ENCODE data around the gene IDUA. TPM values are rescaled to one million over a fixed set of nuclear protein-coding genes. Genes with fewer than 3 reads are reported as not detected.
"Not testable (repeated sequence)": the region's sequence is repeated elsewhere in the genome, so short reads cannot be mapped to it uniquely, and the experiment has no call there.

IDUA gene
- polyA plus RNA-seq, 3 donors = 10.4 to 11.4 (median 10.6) TPM

DNA sequence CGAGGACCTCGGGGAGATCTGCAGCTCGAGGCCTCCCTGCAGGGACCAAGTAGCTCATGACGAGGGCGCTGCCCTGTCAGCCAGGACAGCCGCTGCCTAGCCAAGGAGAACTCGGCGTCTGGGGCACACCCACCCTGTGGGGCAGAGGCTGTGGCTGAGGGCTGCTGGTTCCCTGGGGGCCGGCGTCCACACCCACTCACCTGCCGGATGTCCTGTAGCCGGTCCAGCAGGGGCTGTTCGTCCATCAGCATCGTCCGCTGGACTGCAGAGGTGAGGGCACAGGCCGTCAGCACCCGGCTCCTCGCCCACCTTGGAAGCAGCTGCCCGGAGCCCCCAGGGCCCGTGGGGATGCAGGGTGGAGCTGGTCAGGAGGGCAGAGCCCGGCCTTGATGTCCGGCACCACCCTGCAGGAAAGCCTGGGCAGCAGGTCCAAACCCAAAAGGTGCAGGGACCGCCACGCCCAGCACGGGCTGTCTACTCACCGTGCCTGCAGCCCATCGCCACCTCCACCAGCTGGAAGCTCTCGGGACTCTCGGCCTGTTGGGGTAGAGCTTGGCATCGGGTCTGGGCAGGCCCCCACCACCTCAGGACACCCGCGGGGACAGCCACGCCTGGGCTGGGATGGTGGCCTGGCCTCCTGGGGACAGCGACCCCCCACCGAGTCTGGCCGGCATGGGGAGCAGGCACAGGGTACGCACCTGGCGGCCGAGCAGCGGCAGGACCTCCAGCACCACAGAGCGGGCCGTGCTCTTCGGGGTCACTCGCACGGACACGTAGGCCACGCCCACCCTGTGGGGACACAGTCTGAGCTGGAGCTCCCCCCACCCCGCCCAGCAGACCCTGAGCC, 20.4 kb upstream of the IDUA start:
- DNase-seq (ENCODE audit: low read depth in 3 of 3, low spot score in 2 of 3) = no peak

DNA sequence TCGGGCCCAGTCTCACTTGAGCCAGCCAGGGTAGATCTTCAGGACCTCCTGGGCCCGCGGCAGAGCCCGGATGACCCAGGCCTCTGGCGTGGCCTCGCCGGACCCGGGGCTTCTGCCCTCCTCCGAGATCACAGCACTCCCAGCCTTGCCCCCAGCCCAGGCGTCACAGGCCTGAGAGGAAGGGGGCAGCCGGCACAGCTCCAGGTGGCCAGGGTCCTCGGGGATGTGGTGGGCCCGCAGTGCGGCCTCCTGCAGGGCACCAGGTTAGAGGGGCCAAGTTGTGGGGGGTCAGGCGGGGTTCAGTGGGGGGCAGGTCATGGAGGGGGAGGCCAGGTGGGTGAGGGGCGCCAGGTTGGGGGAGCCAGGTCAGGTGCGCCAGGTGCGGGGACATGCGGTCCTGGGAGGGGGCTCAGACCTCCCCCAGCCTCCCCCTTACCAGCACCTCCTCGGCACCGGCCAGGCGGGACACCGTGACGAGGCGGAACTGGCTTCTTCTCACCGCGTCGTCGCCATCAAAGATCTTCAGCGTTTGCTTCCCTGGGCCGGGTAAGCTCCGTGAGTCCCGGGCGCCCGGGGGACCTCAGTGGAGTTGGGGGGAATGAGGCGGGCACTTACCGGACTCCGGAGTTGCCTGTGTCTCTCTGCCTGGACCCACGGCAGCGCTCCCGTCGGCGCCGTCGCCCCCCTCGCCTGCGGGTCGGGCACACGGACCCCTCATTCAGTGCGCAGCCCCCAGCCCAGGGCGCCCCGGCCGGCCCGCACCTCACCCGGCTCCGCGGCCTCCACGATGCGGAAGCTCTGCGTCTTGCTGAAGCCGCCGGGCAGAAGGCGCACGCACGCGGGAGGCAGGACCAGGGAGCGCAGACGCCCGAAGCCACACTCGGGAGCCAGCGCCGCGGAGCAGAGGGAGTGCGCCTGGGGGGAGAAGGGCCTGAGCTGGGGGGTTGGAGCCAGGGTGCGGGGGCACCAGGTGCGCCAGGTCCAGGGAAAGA, 19.4 kb upstream of the IDUA start:
- DNase-seq (ENCODE audit: low read depth in 3 of 3, low spot score in 2 of 3) = no peak

DNA sequence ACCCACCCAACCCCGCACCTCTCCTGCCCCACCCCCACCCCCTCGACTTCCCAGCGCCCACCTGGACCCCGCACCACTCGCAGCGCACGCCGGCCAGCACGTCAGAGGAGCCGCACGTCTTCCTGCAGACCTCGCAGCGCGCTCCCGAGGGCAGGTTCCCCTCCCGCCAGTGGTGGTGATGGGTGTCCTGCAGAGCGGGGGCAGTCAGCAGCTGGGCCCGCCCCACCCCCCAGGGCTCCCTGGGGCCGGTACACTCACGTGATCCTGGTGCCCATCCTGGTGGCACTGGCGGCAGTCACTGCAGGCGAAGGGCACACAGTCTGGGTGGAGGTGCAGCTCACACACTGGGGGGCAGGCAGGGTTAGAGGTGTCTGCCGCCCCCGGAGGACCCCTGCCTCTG, 18.6 kb upstream of the IDUA start:
- DNase-seq (ENCODE audit: low read depth in 3 of 3, low spot score in 2 of 3) = no peak

DNA sequence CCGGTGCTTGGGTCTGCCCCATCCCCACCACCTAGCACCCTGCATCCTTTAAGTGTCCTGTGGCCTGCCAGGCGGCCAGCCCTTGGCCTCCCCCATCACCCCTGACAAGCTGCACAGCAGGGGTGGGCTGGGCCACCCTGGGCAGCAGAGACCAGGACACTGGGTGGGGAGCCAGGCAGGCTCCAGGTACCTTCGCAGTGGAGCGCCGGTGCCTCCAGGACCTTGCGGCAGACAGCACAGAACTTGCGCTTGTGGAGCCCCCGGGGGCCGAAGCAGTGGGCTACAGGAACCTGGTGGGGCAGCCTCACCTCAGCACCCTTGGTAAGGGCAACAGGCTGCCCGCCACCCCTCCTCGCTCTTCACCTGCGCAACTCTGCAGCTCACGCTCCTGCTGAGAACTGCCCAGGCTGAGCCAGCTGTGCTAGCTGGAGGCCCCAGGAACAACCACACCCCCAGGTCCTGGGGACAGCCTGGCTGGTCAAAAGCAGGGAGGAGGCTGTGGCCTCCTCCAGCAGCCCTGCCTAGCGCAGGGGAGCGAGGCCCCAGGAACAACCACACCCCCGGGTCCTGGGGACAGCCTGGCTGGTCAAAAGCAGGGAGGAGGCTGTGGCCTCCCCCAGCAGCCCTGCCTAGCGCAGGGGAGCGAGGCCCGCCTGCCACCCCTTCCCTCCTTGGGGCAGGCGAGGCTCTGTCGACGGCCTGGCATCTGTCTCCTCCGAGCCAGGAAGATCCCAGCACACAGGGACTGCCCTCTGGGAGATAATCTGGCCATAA, 18.0 kb upstream of the IDUA start:
- no peak for DNase-seq (ENCODE audit: low read depth in 3 of 3, low spot score in 2 of 3)

DNA sequence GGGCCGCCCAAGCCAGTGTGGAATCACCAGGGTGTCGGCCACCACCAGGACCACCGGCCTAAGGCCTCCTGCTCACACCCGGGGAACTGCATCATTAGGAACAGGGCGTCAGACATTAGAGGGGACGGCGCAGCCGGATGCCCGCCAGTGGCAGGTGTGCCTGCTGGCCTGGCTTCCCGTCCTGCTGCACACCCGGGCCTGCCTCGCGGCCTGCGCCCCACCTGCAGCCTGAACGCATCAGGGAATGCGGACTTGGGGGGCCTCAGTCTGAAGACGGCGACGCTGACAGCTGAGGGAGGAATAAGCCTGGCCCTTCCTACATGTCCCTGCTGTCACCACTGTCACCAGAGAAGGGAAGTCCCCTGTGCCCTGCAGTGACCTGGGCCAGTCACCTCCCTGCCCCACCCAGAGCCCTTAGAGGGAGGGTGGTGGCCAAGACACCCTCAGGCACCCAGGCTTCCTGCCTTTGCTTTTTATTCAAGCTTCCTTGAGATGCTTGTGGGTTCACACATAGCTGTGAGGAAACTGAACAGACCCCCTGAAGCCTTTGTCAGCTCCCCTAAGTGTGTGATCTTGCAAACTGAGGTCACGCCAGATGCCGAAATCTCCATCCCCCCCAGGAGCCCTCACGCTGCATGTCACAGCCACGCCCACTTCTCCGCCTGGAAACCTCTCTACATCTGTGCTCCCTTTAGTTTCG, 16.6 kb upstream of the IDUA start:
- no peak for DNase-seq (ENCODE audit: low read depth in 3 of 3, low spot score in 2 of 3)

GRCh38 chr4:970854-971520, 15.9 kb upstream of the IDUA start:
- DNase-seq (ENCODE audit: low read depth in 3 of 3, low spot score in 2 of 3) = no peak

DNA sequence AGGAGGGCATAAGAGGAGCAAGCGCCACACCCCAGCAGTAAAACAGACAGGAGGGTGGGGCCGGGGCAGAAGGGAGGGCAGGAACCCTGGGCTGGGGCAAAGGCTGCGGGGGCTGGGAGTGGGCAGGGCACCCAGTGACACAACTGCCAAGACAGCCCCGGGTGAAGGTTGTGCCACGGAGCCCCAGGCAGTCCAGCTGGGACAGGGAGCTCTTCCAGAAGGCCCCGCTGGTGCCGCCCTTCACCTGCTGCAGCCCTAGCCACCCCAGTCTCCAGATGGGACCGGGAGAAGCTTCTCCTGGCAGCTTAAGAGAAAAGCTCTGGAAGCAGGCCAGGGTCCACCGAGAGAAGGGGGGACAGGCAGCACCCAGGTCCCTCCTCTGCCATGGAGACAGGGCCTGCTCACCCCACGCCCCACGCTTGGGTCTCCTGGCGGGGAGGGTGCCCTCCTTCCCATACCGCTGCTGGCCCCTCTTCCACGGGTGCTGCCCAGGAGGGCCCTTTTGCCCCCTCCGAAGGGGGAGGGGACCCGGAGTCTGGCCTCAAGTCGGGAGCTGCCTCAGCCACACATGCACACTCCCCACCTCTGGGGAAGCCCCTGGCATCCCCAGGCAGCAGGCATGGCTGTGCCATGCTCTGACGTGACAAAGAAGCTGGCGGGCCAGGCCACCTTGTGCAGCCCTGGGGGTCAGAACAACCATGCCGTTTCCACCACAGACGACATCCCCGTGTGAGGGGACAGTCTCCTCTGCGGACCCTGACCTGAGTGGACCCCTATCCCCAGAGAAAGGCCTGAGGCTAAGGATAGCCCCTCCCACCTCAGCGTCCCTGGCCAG, 15.0 kb upstream of the IDUA start:
- DNase-seq (ENCODE audit: low read depth in 3 of 3, low spot score in 2 of 3) = no peak

- DNase-seq (ENCODE audit: low read depth in 3 of 3, low spot score in 2 of 3) = no peak
Observed at GRCh38 chr4:972651-973424, 14.0 kb upstream of the IDUA start.

GRCh38 chr4:973431-974397, 13.1 kb upstream of the IDUA start, which contains the start of gene DGKQ:
Gene DGKQ (minus strand): TSS chr4:973569. CDS start chr4:973482, 87 bp downstream.
- DNase-seq (ENCODE audit: low read depth in 3 of 3, low spot score in 2 of 3) = peak in 1 of 3 donors; percentile 55

DNA sequence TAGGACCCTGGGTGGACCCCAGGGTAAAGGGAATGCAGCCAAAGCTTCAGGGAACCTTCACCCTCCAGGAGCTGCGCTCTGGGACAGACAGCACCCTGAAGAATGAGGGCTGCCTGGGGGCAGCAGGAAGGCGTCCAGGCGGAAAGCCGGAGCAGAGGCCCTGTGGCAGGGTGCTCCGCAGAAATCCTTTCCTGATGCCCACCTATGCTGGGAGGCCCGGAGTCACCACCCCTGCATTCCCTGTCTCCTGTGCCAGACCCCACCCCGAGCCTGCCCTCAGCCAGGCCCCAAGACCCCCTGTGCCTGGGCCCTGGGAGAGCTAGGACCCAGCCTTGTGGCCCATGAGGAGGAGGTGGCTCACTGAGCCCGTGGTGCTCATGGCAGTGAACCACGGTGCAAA, 12.2 kb upstream of the IDUA start:
- DNase-seq (ENCODE audit: low read depth in 3 of 3, low spot score in 2 of 3) = no peak

DNA sequence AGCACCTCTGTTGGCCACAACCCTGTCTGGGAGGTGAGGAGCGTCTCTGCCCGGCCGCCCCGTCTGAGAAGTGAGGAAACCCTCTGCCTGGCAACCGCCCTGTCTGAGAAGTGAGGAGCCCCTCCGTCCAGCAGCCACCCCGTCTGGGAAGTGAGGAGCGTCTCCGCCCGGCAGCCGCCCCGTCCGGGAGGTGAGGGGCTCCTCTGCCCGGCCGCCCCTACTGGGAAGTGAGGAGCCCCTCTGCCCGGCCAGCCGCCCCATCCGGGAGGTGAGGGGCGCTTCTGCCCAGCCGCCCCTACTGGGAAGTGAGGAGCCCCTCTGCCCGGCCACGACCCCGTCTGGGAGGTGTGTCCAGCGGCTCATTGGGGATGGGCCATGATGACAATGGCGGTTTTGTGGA, 10.8 kb upstream of the IDUA start:
- DNase-seq (ENCODE audit: low read depth in 3 of 3, low spot score in 2 of 3) = not testable (repeated sequence)

DNA sequence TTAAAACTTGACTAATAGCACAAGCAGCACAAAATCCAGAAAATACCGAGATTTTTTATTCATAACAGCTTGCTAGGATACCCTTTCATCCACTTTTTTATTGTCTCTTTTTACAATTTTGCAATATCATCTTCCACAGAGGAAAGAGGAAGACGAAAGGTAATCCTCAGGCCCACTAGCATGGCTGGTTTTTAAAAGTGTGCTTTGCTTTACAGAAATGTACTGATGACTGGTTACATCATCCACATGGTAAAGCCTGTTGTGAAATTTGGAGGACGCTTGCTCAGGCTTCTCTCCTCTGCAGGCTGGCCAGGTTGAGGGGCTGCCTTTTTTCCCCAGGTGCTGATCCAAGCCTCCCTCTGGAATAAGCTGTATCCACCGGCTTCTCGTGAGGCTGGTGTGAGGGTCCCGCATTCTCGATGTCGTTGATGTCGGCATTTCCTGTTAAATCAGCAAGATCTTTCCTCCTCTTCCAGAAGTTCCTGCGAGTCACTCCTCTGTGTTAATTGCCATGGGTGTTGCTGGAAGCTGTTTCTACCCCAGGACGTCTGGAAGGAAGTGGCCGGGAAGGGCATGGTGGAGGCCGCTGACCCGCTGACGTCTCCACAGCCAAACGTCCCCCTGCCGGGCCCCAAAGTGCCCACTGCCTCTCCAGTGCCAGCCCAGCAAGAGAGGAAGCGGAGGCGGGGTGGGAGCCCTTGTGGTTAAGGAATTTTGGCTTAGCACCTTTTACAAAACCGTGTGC, 7.7 kb upstream of the IDUA start:
- no peak for DNase-seq (ENCODE audit: low read depth in 3 of 3, low spot score in 2 of 3)

DNA sequence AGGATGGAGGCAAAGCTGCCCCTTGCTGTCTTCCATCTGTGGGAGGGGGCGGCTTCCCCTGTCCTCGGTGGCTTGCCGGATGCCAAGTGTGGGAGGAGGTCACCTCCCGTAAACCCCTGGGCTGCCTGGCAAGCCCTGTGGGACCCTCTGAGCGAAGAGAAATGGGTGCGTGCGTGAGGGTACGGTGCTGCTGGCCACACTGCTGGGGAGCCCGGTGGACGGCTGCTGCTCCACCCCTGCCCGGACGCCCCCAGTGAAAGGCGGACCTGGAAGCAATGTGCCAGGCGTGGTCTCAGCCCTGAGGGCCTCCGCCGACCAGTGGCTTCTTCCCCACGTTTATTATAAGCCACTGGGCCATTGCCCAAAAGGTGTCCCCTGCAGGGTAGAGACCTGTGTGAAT, 4.6 kb upstream of the IDUA start:
- DNase-seq (ENCODE audit: low read depth in 3 of 3, low spot score in 2 of 3) = no peak

GRCh38 chr4:982814-983213, 4.0 kb upstream of the IDUA start:
- DNase-seq (ENCODE audit: low read depth in 3 of 3, low spot score in 2 of 3) = no peak

- no peak for DNase-seq (ENCODE audit: low read depth in 3 of 3, low spot score in 2 of 3)
Observed at GRCh38 chr4:984336-985054, 2.3 kb upstream of the IDUA start.

Measured in right renal cortex interstitium (tissue), 3 donors.